K562 (cell line): ENCODE data around the gene CISD3. TPM values are rescaled to one million over a fixed set of nuclear protein-coding genes. Genes with fewer than 3 reads are reported as not detected.

Experiments
- AFF1 ChIP-seq, 2 experiments: fragments of 450-650 bp; IDR thresholded peaks; 2 replicates each; pipeline ENCODE4 v1.6.1; 2018; ENCODE audit warnings: mild to moderate bottlenecking in 2 of 2, low read depth in 1 of 2; ENCODE audit not compliant: partially characterized antibody in 2 of 2
- CREB3 ChIP-seq: fragments of 450-650 bp; conservative IDR thresholded peaks from 2 replicates; pipeline ENCODE4 v1.6.1; 2016; ENCODE audit warnings: missing genetic modification characterization, low read depth, mild to moderate bottlenecking, missing compliant biosample characterization, moderate library complexity
- DNMT1 ChIP-seq: fragments of 450-650 bp; IDR thresholded peaks from 2 replicates; pipeline ENCODE4 v1.6.1; 2016; ENCODE audit warnings: antibody characterized with exemption, mild to moderate bottlenecking
- HNRNPLL ChIP-seq: fragments of 200-400 bp; formaldehyde crosslinking; IDR thresholded peaks from 2 replicates; pipeline ENCODE4 v1.6.1; 2017; ENCODE audit warnings: low read length, low read depth, mild to moderate bottlenecking; ENCODE audit not compliant: poor library complexity, severe bottlenecking
- KAT7 ChIP-seq: sonication (generic); formaldehyde crosslinking; IDR thresholded peaks from 2 replicates; pipeline ENCODE4 v1.8.0; 2022; ENCODE audit warnings: missing genetic modification reagents, mild to moderate bottlenecking, borderline replicate concordance
- MAZ ChIP-seq, 2 experiments: fragments of 450-650 bp in 1 of 2; sonication (generic) in 1 of 2; formaldehyde crosslinking; IDR thresholded peaks in 1 of 2; conservative IDR thresholded peaks in 1 of 2; 2 replicates each; pipeline versions ENCODE4 v1.4.0 to v1.5.0; 2020; ENCODE audit warnings: mild to moderate bottlenecking in 1 of 2, missing genetic modification reagents in 1 of 2
- MIER1 ChIP-seq: fragments of 450-650 bp; IDR thresholded peaks from 2 replicates; pipeline ENCODE4 v1.6.1; 2016; ENCODE audit warnings: antibody characterized with exemption, mild to moderate bottlenecking, low read depth
- MTA3 ChIP-seq: fragments of 450-650 bp; formaldehyde crosslinking; IDR thresholded peaks from 2 replicates; pipeline ENCODE4 v1.6.1; 2017; ENCODE audit warnings: mild to moderate bottlenecking, borderline replicate concordance
- MYBL2 ChIP-seq, 2 experiments: fragments of 450-650 bp in 1 of 2; sonication (generic) in 1 of 2; formaldehyde crosslinking in 1 of 2; IDR thresholded peaks; 2 replicates each; pipeline versions ENCODE4 v1.6.1 to v1.8.1; 2017 to 2022; ENCODE audit warnings: borderline replicate concordance in 1 of 2, inconsistent platforms in 1 of 2, low read depth in 1 of 2, mild to moderate bottlenecking in 1 of 2, missing genetic modification reagents in 1 of 2, moderate library complexity in 1 of 2
- NR4A1 ChIP-seq, 2 experiments: fragments of 250-450 bp in 1 of 2; fragments of 450-650 bp in 1 of 2; sonication (Bioruptor Pico) in 1 of 2; IDR thresholded peaks; 2 replicates each; pipeline versions ENCODE4 v1.4.0 to v1.6.1; 2016 to 2020; ENCODE audit warnings: mild to moderate bottlenecking in 2 of 2, missing compliant biosample characterization in 1 of 2, missing genetic modification characterization in 1 of 2, moderate library complexity in 1 of 2
- NRF1 ChIP-seq, 2 experiments: fragments of 450-650 bp; IDR thresholded peaks in 1 of 2; conservative IDR thresholded peaks in 1 of 2; 2 replicates each; pipeline ENCODE4 v1.6.1; 2014; ENCODE audit warnings: mild to moderate bottlenecking in 2 of 2
- PTRF ChIP-seq: fragments of 450-650 bp; IDR thresholded peaks from 2 replicates; pipeline ENCODE4 v1.6.1; 2016; ENCODE audit warnings: mild to moderate bottlenecking, missing genetic modification characterization, missing compliant biosample characterization
- RBM14 ChIP-seq: fragments of 200-400 bp; formaldehyde crosslinking; IDR thresholded peaks from 2 replicates; pipeline ENCODE4 v1.6.1; 2018; ENCODE audit warnings: low read depth, mild to moderate bottlenecking, low read length, moderate library complexity, borderline replicate concordance; ENCODE audit not compliant: insufficient read depth
- TAL1 ChIP-seq: fragments of 450-650 bp; IDR thresholded peaks from 2 replicates; pipeline ENCODE4 v1.6.1; 2016; ENCODE audit warnings: mild to moderate bottlenecking
- TEAD4 ChIP-seq, 2 experiments: sonication (generic) in 1 of 2; formaldehyde crosslinking in 1 of 2; IDR thresholded peaks; 2 replicates each; pipeline versions ENCODE4 v1.6.1 to v1.8.0; 2012 to 2022; ENCODE audit warnings: borderline replicate concordance in 1 of 2, inconsistent platforms in 1 of 2, low read length in 1 of 2, mild to moderate bottlenecking in 1 of 2, missing genetic modification reagents in 1 of 2
- YBX1 ChIP-seq: fragments of 450-650 bp; IDR thresholded peaks from 2 replicates; pipeline ENCODE4 v1.7.1; 2016; ENCODE audit warnings: mild to moderate bottlenecking
- ZBTB12 ChIP-seq: fragments of 250-450 bp; sonication (Bioruptor Pico); IDR thresholded peaks from 2 replicates; pipeline ENCODE4 v1.4.0; 2020
- ZFX ChIP-seq: sonication (generic); formaldehyde crosslinking; IDR thresholded peaks from 2 replicates; pipeline ENCODE4 v1.8.0; 2022; ENCODE audit warnings: mild to moderate bottlenecking, missing genetic modification reagents, moderate library complexity
- polyA plus RNA-seq, 8 experiments: library from polyadenylated mRNA; depleted of rRNA in 4 of 8; stranded (reverse) in 5 of 8; unstranded in 3 of 8; fragments of >200 nt; fragmentation: Nextera tagmentation in 2 of 8; fragmentation: Illumina TruSeq in 1 of 8; extraction: Ambion mirVana in 2 of 8; extraction: Trizol in 1 of 8; gene quantifications; 2 replicates each; pipeline versions ENCODE4 v1.2.1 to v1.2.3, GENCODE V29; 2011 to 2014; ENCODE audit warnings: inconsistent platforms in 1 of 8, missing spikeins in 1 of 8
- total RNA-seq, 7 experiments: library from RNA; depleted of rRNA in 6 of 7; stranded (reverse); fragments of >200 nt in 6 of 7; fragmentation: Illumina TruSeq in 2 of 7; extraction: Trizol in 2 of 7; gene quantifications; 2 replicates each; pipeline versions ENCODE4 v1.2.1 to v1.2.3, GENCODE V29; 2011 to 2021; ENCODE audit warnings: low replicate concordance in 1 of 7

The CISD3 gene
- total and polyA plus RNA-seq, 9 of the 15 experiments (the other 6 are each of a cell fraction or from before 2014, with no cell fraction given), result 5.0 to 60.7 (median 15.7) TPM

- TF ChIP-seq KAT7 (CRISPR knock-in tag) (peak; percentile 62; the same call in 1 of the 2 replicates), DNMT1 (no peak), CREB3 (no peak), PTRF (tag) (no peak), TEAD4 (IDR thresholded peaks at IDR 0.05; ENCODE audit: low read length) (peak; percentile 10; the same call in 1 of the 2 replicates), TEAD4 (CRISPR knock-in tag; IDR thresholded peaks at IDR 0.05; ENCODE audit: borderline replicate concordance) (no peak), AFF1 (IDR thresholded peaks at IDR 0.05; ENCODE audit: low read depth in 1 of 2, partially characterized antibody in 2 of 2) (peak in 1 of 2 experiments; percentile 3), MTA3 (0 out of 2 replicates have a peak, but pooled peaks have one; percentile 40), ZFX (peak; percentile 60), RBM14 (no peak), MYBL2 (IDR thresholded peaks at IDR 0.05; ENCODE audit: low read depth) (no peak), MYBL2 (CRISPR knock-in tag; IDR thresholded peaks at IDR 0.05; ENCODE audit: borderline replicate concordance) (no peak), ZBTB12 (no peak), NRF1 (conservative IDR thresholded peaks at IDR 0.05 in 1 of 2, IDR thresholded peaks at IDR 0.05 in 1 of 2) (peak; percentile 15 to 20; a peak in 2 of 4 replicates), MIER1 (no peak; the same call in 1 of the 2 replicates), TAL1 (no peak), MAZ (CRISPR knock-in tag; conservative IDR thresholded peaks at IDR 0.05 in 1 of 2, IDR thresholded peaks at IDR 0.05 in 1 of 2) (peak; percentile 47 to 87; a peak in 2 of 4 replicates), YBX1 (no peak), HNRNPLL (peak; percentile 17), NR4A1 (CRISPR knock-in tag; IDR thresholded peaks at IDR 0.05) (no peak), NR4A1 (tag; IDR thresholded peaks at IDR 0.05) (peak; percentile 26; the same call in 1 of the 2 replicates)
Measured at GRCh38 chr17:38702166-38702915, 27.8 kb upstream of the CISD3 start (continued).
